Testis (tissue), 3 donors: Measurements from ENCODE around the gene PCSK4. TPM values are rescaled to one million over a fixed set of nuclear protein-coding genes. Genes with fewer than 3 reads are reported as not detected.

ENCODE experiments used
- DNase-seq: peaks from one replicate; pipeline ENCODE4 v3.0.0-alpha.2; 2019
- H3K27ac ChIP-seq, 2 donors: fragments of 200-600 bp; sonication (generic); one replicate each; pipeline ENCODE4 v1.5.1; 2019
- H3K27me3 ChIP-seq: fragments of 200-600 bp; sonication (generic); one replicate; pipeline ENCODE4 v1.5.1; 2019
- H3K36me3 ChIP-seq: fragments of 200-600 bp; sonication (generic); one replicate; pipeline ENCODE4 v1.5.1; 2017; ENCODE audit warnings: low read depth; ENCODE audit errors: missing control alignments
- H3K4me1 ChIP-seq: fragments of 200-600 bp; sonication (generic); one replicate; pipeline ENCODE4 v1.5.1; 2019
- H3K4me3 ChIP-seq, 2 donors: fragments of 200-600 bp; sonication (generic); one replicate each; pipeline ENCODE4 v1.5.1; 2017 to 2019
- H3K9me3 ChIP-seq: fragments of 200-600 bp; sonication (generic); one replicate; pipeline ENCODE4 v1.5.1; 2017
- CTCF ChIP-seq, 3 experiments: fragments of 450-650 bp in 2 of 3; fragments of 200-600 bp in 1 of 3; sonication (generic) in 1 of 3; IDR thresholded peaks; one replicate each; pipeline ENCODE4 v1.5.1; 2016 to 2019; ENCODE audit warnings: antibody characterized with exemption in 3 of 3, mild to moderate bottlenecking in 2 of 3, moderate library complexity in 1 of 3
- POLR2A ChIP-seq: fragments of 450-650 bp; IDR thresholded peaks from one replicate; pipeline ENCODE4 v1.6.1; 2017; ENCODE audit warnings: antibody characterized with exemption, mild to moderate bottlenecking, moderate library complexity
- WGBS, 2 donors: methylation state at CpG; one replicate each; pipeline ENCODE4 v1.1.5; 2018; 5-methylcytosine and 5-hydroxymethylcytosine counted together
- intact Hi-C: fragments of 100-400 bp; cut with DNase I; formaldehyde crosslinking; loops from one replicate; pipeline ENCODE4 v1.15.1; 2023; ENCODE audit warnings: low total_unique reads
- polyA plus RNA-seq: library from polyadenylated mRNA; stranded (reverse); fragments of 350-450 nt; fragmentation: Illumina TruSeq; extraction: RNeasy Lipid Tissue Mini Kit (QIAGEN cat#74804); gene quantifications from one replicate; pipeline ENCODE4 v1.2.3, GENCODE V29; 2014; ENCODE audit warnings: low read depth, low replicate concordance; ENCODE audit not compliant: insufficient read depth
- total RNA-seq, 2 donors: library from RNA; depleted of rRNA; stranded (reverse); fragments of >200 nt; gene quantifications; one replicate each; pipeline ENCODE4 v1.2.3, GENCODE V29; 2016

Gene PCSK4
- total and polyA plus RNA-seq, 3 donors from 2014 or later = 108 to 203 (median 179) TPM

GRCh38 chr19:1433119-1434039 lies 56.8 kb downstream of the PCSK4 start:
- intact Hi-C loops = no loop called here
- Histone ChIP-seq H3K27me3 (no peaks in the 10 kb centered on the region), H3K27ac (no peak overlapping the region), H3K4me1 (peaks cover 18% of the 10 kb centered on the region), H3K4me3 (no peak overlapping the region), H3K9me3 (no peaks in the 10 kb centered on the region), H3K36me3 (no peaks in the 10 kb centered on the region)
- no peak for TF ChIP-seq POLR2A
- no peak for TF ChIP-seq CTCF (IDR thresholded peaks at IDR 0.05)
- no peak for DNase-seq
- 81 to 92% methylated on average over 14 to 33 of the region's 47 CpGs for WGBS, 2 donors

GRCh38 chr19:1432507-1432887 lies 57.7 kb downstream of the PCSK4 start:
- Histone ChIP-seq H3K27me3 (no peaks in the 10 kb centered on the region), H3K27ac (no peak overlapping the region), H3K4me3 (no peak overlapping the region), H3K4me1 (peaks cover 18% of the 10 kb centered on the region), H3K9me3 (no peaks in the 10 kb centered on the region), H3K36me3 (no peaks in the 10 kb centered on the region)
- WGBS, 2 donors = 91 to 94% methylated on average over 14 to 16 of the region's 16 CpGs
- intact Hi-C loops = no loop called here
- no peak for DNase-seq
- no peak for TF ChIP-seq CTCF (IDR thresholded peaks at IDR 0.05)
- TF ChIP-seq POLR2A = no peak

GRCh38 chr19:1431759-1432506 lies 58.2 kb downstream of the PCSK4 start:
- Histone ChIP-seq H3K4me1 (peaks cover 18% of the 10 kb centered on the region), H3K36me3 (no peaks in the 10 kb centered on the region), H3K27me3 (no peaks in the 10 kb centered on the region), H3K4me3 (no peak overlapping the region), H3K27ac (no peak overlapping the region), H3K9me3 (no peaks in the 10 kb centered on the region)
- WGBS, 2 donors = 88 to 90% methylated on average over 17 to 24 of the region's 24 CpGs
- no peak for DNase-seq
- no peak for TF ChIP-seq CTCF (IDR thresholded peaks at IDR 0.05)
- TF ChIP-seq POLR2A = no peak
- intact Hi-C loops = no loop called here

Other genes starting within 250 kb of the PCSK4 start
- 100 to 1,000 TPM; 104 to 166 TPM for gene ATP5F1D, start 248.6 kb downstream of the PCSK4 start, total RNA-seq
- 94.5 TPM for gene ATP5F1D, start 248.6 kb downstream of the PCSK4 start, polyA plus RNA-seq
- 10 to 100 TPM; 38.2 to 42.4 TPM for gene MIDN, start 241.8 kb downstream of the PCSK4 start, total RNA-seq
- 30.3 TPM for gene MIDN, start 241.8 kb downstream of the PCSK4 start, polyA plus RNA-seq
- gene CIRBP, start 221.0 kb downstream of the PCSK4 start, total RNA-seq = 100 to 1,000 TPM; 621 to 661 TPM
- gene CIRBP, start 221.0 kb downstream of the PCSK4 start, polyA plus RNA-seq = 483 TPM
- gene FAM174C, start 214.8 kb downstream of the PCSK4 start, total RNA-seq = 100 to 1,000 TPM; 111 to 128 TPM
- 51.6 TPM for gene FAM174C, start 214.8 kb downstream of the PCSK4 start, polyA plus RNA-seq
- gene EFNA2, start 204.5 kb downstream of the PCSK4 start, total RNA-seq = 1 to 10 TPM; 1.5 to 2.9 TPM
- 0.61 TPM for gene EFNA2, start 204.5 kb downstream of the PCSK4 start, polyA plus RNA-seq
- 100 to 1,000 TPM; 170 to 176 TPM for gene NDUFS7, start 106.4 kb downstream of the PCSK4 start, total RNA-seq
- 172 TPM for gene NDUFS7, start 106.4 kb downstream of the PCSK4 start, polyA plus RNA-seq
- 100 to 1,000 TPM; 144 to 191 TPM for gene GAMT, start 88.8 kb downstream of the PCSK4 start, total RNA-seq
- 92.2 TPM for gene GAMT, start 88.8 kb downstream of the PCSK4 start, polyA plus RNA-seq
- 10 to 100 TPM; 97.9 to 99.6 TPM for gene DAZAP1, start 82.8 kb downstream of the PCSK4 start, total RNA-seq
- 215 TPM for gene DAZAP1, start 82.8 kb downstream of the PCSK4 start, polyA plus RNA-seq
- gene RPS15, start 52.0 kb downstream of the PCSK4 start, total RNA-seq = 1,000 to 10,000 TPM; 1,248 to 1,750 TPM
- gene RPS15, start 52.0 kb downstream of the PCSK4 start, polyA plus RNA-seq = 768 TPM
- 1 to 10 TPM; 4.6 to 5.9 TPM for gene APC2, start 40.2 kb downstream of the PCSK4 start, total RNA-seq
- gene APC2, start 40.2 kb downstream of the PCSK4 start, polyA plus RNA-seq = 2.8 TPM
- gene C19orf25, start 11.1 kb downstream of the PCSK4 start, total RNA-seq = 10 to 100 TPM; 55.4 to 72.5 TPM
- 39.3 TPM for gene C19orf25, start 11.1 kb downstream of the PCSK4 start, polyA plus RNA-seq
- gene REEP6, start 831 bp upstream of the PCSK4 start, total RNA-seq = 100 to 1,000 TPM; 429 to 454 TPM
- 386 TPM for gene REEP6, start 831 bp upstream of the PCSK4 start, polyA plus RNA-seq
- 10 to 100 TPM; 10.7 to 17.9 TPM for gene ADAMTSL5, start 22.7 kb upstream of the PCSK4 start, total RNA-seq
- 7.2 TPM for gene ADAMTSL5, start 22.7 kb upstream of the PCSK4 start, polyA plus RNA-seq
- 10 to 100 TPM; 13.4 to 31.5 TPM for gene PLK5, start 33.7 kb upstream of the PCSK4 start, total RNA-seq
- gene PLK5, start 33.7 kb upstream of the PCSK4 start, polyA plus RNA-seq = 2.4 TPM
- gene MEX3D, start 78.0 kb upstream of the PCSK4 start, total RNA-seq = 100 to 1,000 TPM; 127 to 211 TPM
- gene MEX3D, start 78.0 kb upstream of the PCSK4 start, polyA plus RNA-seq = 45.6 TPM
- 100 to 1,000 TPM; 146 to 153 TPM for gene MBD3, start 102.5 kb upstream of the PCSK4 start, total RNA-seq
- 78.3 TPM for gene MBD3, start 102.5 kb upstream of the PCSK4 start, polyA plus RNA-seq
- 10 to 100 TPM; 45.8 to 60.8 TPM for gene UQCR11, start 115.1 kb upstream of the PCSK4 start, total RNA-seq
- 105 TPM for gene UQCR11, start 115.1 kb upstream of the PCSK4 start, polyA plus RNA-seq
- 100 to 1,000 TPM; 330 to 423 TPM for gene TCF3, start 162.3 kb upstream of the PCSK4 start, total RNA-seq
- 157 TPM for gene TCF3, start 162.3 kb upstream of the PCSK4 start, polyA plus RNA-seq